ENCODE measurements around the gene TCEA3. TPM values are rescaled to one million over a fixed set of nuclear protein-coding genes. Genes with fewer than 3 reads are reported as not detected.
A peak's percentile ranks its signal among the peaks of the same experiment; 100 is the strongest.

TCEA3 gene
- total RNA-seq, 1 donor from 2014 or later = not detected

- Mint-ChIP-seq H3K27ac (peak overlapping the region; percentile 97), H3K4me3 (peak overlapping the region; percentile 97), H3K27me3 (no peaks in the 10 kb centered on the region), H3K9me3 (peaks cover 1% of the 10 kb centered on the region), H3K36me3 (ENCODE audit: low read depth) (peaks cover 28% of the 10 kb centered on the region), H3K4me1 (peaks cover 26% of the 10 kb centered on the region)
- ATAC-seq (ENCODE audit: low read depth) (peak; percentile 88), DNase-seq (peak; percentile 88)
- ChIA-PET POLR2A (interaction anchor here (0.5 to 7.4 kb wide), 8 partner anchors 10 to 592 kb away, joined by 3 to 136 read pairs (median 4); partner anchors contain the start of genes ASAP3, HNRNPR and PNRC2), CTCF (interaction anchor here (1.1 kb wide), 1 partner anchor 36 kb away, joined by 3 read pairs; no protein-coding TSS in a partner anchor)
- intact Hi-C loops (cut with micrococcal nuclease) = loop anchor here (1.0 to 10.0 kb wide), 5 partner anchors 24 to 1377 kb away; partner anchors contain the start of genes ASAP3, CLIC4, E2F2 and HNRNPR
- no peak for TF ChIP-seq CTCF (IDR thresholded peaks at IDR 0.05)
Measured at GRCh38 chr1:23367791-23368561, 56.6 kb downstream of the TCEA3 start.

GRCh38 chr1:23367451-23367790 is 57.1 kb downstream of the TCEA3 start:
- Mint-ChIP-seq H3K4me3 (peak overlapping the region; percentile 97), H3K9me3 (peaks cover 5% of the 10 kb centered on the region), H3K4me1 (peaks cover 26% of the 10 kb centered on the region), H3K36me3 (ENCODE audit: low read depth) (peaks cover 34% of the 10 kb centered on the region), H3K27ac (peak overlapping the region; percentile 97), H3K27me3 (no peaks in the 10 kb centered on the region)
- ATAC-seq (ENCODE audit: low read depth) = no peak
- intact Hi-C loops (cut with micrococcal nuclease) = loop anchor here (10.0 kb wide), 1 partner anchor 1377 kb away; the partner anchor contains the start of gene CLIC4
- ChIA-PET POLR2A (interaction anchor here (0.5 to 7.4 kb wide), 4 partner anchors 15 to 592 kb away, joined by 3 to 136 read pairs (median 6); partner anchors contain the start of genes HNRNPR and PNRC2), CTCF (no interaction called here)
- no peak for DNase-seq
- TF ChIP-seq CTCF (IDR thresholded peaks at IDR 0.05) = no peak

GRCh38 chr1:23366598-23366997 is 58.0 kb downstream of the TCEA3 start:
- peak overlapping the region; percentile 38 for H3K4me3 Mint-ChIP-seq
- H3K27me3 Mint-ChIP-seq = no peaks in the 10 kb centered on the region
- DNase-seq (no peak), ATAC-seq (ENCODE audit: low read depth) (no peak)
- no peak overlapping the region for H3K27ac Mint-ChIP-seq
- POLR2A ChIA-PET = interaction anchor here (0.8 to 7.4 kb wide), 2 partner anchors 21 to 348 kb away, joined by 7 to 136 read pairs; partner anchors contain the start of gene HNRNPR
- peaks cover 10% of the 10 kb centered on the region for H3K9me3 Mint-ChIP-seq
- TF ChIP-seq CTCF (IDR thresholded peaks at IDR 0.05) = no peak
- peaks cover 26% of the 10 kb centered on the region for H3K4me1 Mint-ChIP-seq
- intact Hi-C loops (cut with micrococcal nuclease) = loop anchor here (10.0 kb wide), 1 partner anchor 1378 kb away; the partner anchor contains the start of gene CLIC4
- H3K36me3 Mint-ChIP-seq (ENCODE audit: low read depth) = peaks cover 42% of the 10 kb centered on the region
- CTCF ChIA-PET = no interaction called here

GRCh38 chr1:23366146-23366545 is 58.4 kb downstream of the TCEA3 start:
- intact Hi-C loops (cut with micrococcal nuclease) = loop anchor here (10.0 kb wide), 1 partner anchor 1379 kb away; the partner anchor contains the start of gene CLIC4
- Mint-ChIP-seq H3K4me3 (peak overlapping the region; percentile 38), H3K36me3 (ENCODE audit: low read depth) (peaks cover 46% of the 10 kb centered on the region), H3K27me3 (no peaks in the 10 kb centered on the region), H3K27ac (no peak overlapping the region), H3K4me1 (peaks cover 26% of the 10 kb centered on the region), H3K9me3 (peaks cover 12% of the 10 kb centered on the region)
- TF ChIP-seq CTCF (IDR thresholded peaks at IDR 0.05) = no peak
- ChIA-PET CTCF (no interaction called here), POLR2A (interaction anchor here (0.8 to 7.4 kb wide), 2 partner anchors 21 to 347 kb away, joined by 7 to 136 read pairs; partner anchors contain the start of gene HNRNPR)
- ATAC-seq (ENCODE audit: low read depth) (no peak), DNase-seq (no peak)

GRCh38 chr1:23362218-23362713 is 62.3 kb downstream of the TCEA3 start:
- peaks cover 32% of the 10 kb centered on the region for H3K9me3 Mint-ChIP-seq
- CTCF ChIA-PET = interaction anchor here (1.4 kb wide), 1 partner anchor 18 kb away, joined by 4 read pairs; the partner anchor contains the start of gene HNRNPR

More at GRCh38 chr1:23362218-23362713, 62.3 kb downstream of the TCEA3 start:
- intact Hi-C loops (cut with micrococcal nuclease) = loop anchor here (10.0 kb wide), 1 partner anchor 1383 kb away; the partner anchor contains the start of gene CLIC4
- Mint-ChIP-seq H3K36me3 (ENCODE audit: low read depth) (peaks cover 58% of the 10 kb centered on the region), H3K4me3 (no peak overlapping the region), H3K27ac (no peak overlapping the region), H3K4me1 (peaks cover 9% of the 10 kb centered on the region), H3K27me3 (no peaks in the 10 kb centered on the region)
- ATAC-seq (ENCODE audit: low read depth) = no peak
- TF ChIP-seq CTCF (IDR thresholded peaks at IDR 0.05) = no peak
- POLR2A ChIA-PET = interaction anchor here (0.7 to 1.6 kb wide), 2 partner anchors 18 to 123 kb away, joined by 3 to 7 read pairs; partner anchors contain the start of gene HNRNPR
- DNase-seq = no peak

Measured in activated B cell treated with CpG ODN at 0.5 μM for 24 hours (primary cell).